NCI-H187 treated with DMSO at 0.1 percent for 48 hours (cell line): ENCODE measurements around the gene ELMO1.
"Not testable (repeated sequence)": the region's sequence is repeated elsewhere in the genome, so short reads cannot be mapped to it uniquely, and the experiment has no call there.

Experiments used
- DNase-seq: peaks from one replicate; lab custom pipeline; 2025; lab: John Stamatoyannopoulos, UW

The ELMO1 gene

GRCh38 chr7:37186753-37187152 lies 261.9 kb downstream of the ELMO1 start:
- no peak for DNase-seq

DNA sequence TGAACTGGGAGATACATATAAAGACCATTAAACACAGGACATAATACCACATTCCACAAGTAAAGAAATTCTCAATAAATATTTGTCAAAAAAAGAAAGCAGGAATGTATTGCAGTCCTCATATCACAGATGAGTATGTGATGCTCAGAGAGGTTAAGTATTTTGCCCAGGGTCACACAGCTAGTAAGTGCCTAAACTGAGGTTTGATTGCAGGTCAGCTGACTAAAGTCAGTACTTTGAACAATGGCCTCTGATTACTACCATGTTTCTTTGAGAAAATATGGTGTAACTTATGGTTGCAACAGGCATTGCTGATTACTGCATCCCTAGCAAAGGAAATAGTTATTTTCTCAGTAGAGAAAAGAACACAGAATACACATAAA lies 267.1 kb downstream of the ELMO1 start:
- DNase-seq, result no peak

- DNase-seq, result no peak
These were observed 267.7 kb downstream of the ELMO1 start for GRCh38 chr7:37180828-37181549.

- no peak for DNase-seq
These were observed 272.6 kb downstream of the ELMO1 start for GRCh38 chr7:37176079-37176478.

GRCh38 chr7:37174460-37174859 lies 274.2 kb downstream of the ELMO1 start:
- peak; percentile 38 for DNase-seq

GRCh38 chr7:37173670-37174069 lies 275.0 kb downstream of the ELMO1 start:
- DNase-seq, result no peak

- DNase-seq, result no peak
These were observed 286.6 kb downstream of the ELMO1 start for GRCh38 chr7:37162106-37162505.

DNA sequence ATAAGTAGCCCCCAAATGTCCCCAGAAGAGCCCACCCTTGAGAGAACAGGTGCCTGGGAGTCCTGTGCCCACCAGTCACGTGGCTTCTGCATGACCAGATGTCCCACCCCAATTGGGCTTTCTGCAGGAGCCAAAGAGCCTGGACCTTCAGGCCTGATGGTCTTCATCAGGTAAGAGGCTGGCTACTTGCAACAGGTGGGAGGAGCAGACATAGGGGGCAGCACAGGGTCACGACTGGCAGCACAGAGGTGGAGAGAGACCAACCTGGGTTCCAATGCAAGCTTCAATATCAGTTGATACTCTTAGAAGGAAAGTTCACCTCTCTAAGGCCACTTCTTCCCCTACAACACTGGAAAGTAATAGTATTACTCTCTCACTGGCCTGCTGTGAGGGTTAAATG lies 288.0 kb downstream of the ELMO1 start:
- DNase-seq, result no peak

DNA sequence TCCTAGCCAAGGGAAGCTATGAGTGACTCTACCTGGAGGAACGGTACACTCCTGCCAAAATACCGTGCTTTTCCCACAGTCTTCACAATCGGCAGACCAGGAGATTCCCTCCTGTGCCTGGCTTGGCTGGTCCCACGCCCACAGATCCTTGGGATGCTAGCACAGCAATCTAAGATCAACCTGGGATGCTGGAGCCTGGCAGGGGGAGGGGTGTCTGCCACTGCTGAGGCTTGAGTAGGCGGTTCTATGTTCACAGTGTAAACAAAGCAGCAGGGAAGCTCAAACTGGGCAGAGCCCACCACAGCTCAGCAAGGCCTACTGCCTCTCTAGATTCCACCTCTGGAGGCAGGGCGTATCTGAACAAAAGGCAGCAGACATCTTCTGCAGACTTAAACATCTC lies 295.3 kb downstream of the ELMO1 start:
- no peak for DNase-seq

DNA sequence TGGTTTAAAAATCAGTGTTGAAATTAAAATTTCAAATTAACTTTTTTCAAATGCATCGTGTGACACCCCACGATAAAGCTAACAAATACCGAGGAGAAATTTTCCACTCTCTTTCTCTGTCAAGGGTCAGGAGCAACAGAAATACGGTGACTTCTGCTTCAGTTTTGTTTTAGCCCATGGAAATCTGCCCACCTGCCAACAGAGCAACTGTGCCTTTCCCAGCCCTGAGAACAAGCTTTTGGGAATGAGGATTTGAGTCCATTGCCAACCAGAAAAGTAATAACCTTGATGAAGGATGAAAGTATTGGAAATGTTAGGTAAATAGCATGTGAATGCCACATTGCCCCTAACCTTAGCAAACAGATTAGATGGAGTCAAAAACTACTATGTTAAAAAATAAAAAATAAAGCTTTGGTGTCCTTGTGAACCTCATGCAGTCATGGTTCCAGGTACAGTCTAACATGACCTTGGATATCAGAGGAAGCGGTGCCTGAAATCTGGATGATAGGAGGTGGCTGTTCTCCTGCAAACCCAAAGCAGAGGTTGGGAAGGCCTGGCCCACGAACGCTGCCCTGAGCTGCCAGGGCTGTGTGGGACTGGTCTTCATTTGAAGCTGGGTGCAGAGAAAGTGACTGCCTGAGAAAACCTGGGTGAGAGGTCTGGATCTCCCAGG lies 296.8 kb downstream of the ELMO1 start:
- DNase-seq, result no peak

GRCh38 chr7:37150856-37151255 lies 297.8 kb downstream of the ELMO1 start:
- DNase-seq, result no peak

DNA sequence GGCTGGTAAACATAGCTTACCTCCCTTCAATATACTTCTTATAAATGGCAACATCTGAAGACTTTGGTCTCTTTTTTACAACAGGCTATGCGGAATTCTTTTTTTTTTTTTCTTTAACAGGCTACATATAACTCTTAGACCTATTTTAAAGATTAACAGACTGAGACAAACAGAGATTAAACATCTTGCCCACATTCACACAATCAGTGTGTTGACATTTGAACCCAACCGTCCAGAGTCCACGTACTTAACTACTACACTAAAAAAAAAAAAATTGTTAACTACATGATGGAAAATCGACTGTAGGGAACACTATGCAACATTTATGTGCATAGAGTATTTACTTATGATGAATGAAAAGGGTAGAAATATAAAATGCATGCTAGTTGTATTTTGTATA lies 298.5 kb downstream of the ELMO1 start:
- no peak for DNase-seq

DNA sequence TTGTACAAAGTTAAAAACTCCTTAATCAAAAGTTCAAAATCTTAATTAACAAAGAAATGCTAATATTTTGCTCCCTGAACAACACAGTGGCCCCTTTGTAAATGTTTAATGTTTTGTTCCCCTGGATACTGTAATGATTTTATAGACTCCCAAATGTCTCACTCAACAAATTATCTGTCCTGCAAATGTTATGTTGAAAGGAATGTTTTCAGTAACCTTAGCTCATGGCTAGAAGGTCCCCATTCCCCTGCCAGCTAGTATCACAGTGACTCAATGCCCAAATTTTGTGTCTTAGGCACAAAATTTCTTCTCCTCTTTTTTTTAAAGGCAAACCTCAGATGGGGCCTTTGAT lies 298.9 kb downstream of the ELMO1 start:
- no peak for DNase-seq

DNA sequence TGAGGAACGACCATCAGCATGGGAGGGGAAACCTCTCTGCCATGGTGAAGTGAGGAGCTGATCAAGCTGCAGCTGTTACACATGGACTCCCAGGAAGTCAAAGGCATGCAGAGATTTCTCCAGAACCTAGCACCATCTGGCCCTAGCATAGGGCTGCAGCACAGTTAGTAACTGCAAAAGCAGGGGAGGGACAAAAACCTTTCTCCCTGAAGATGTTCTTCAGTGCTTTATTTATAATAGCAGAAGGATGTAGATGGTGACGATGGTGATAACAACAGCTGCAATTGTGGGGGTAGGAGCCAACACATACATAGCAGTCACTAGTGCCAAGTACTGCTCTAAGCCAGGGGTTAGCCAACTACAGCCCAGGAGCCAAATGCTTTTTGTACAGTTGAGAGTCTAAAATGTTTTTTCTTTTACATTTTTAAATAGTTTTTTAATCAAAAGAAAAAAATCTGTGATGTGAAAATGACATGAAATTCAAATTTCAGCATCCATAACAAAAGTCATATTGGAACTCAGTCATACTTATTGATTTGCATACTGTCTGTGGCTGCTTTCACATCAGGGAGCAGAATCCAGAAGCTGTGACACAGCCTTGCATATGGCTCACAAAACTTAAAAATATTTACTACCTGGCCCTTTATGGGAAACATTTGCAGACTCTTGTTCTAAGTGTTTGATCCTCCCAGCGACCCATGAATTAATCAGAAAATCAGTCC lies 299.5 kb downstream of the ELMO1 start:
- DNase-seq, result no peak

DNA sequence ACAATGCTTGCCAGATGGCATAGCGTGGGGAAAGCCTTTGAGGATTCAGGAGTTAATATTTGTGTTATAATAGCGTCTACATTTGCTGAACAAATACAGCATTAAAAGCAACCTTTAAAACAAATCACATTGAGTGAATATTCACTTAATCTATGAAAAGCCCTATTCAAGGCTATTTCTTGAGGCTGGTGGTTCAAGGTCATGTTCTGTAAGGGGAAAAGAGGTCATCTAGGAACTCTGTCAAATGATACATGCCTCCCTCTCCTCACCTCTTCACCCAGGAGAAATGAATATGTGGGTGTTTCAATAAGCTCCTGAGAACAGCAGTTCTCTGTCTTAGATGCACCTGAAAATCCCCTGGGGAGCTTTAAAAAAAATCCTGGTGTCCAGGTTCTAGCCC lies 303.0 kb downstream of the ELMO1 start:
- DNase-seq, result no peak

GRCh38 chr7:37144423-37144822 lies 304.2 kb downstream of the ELMO1 start:
- DNase-seq, result no peak

- no peak for DNase-seq
These were observed 305.7 kb downstream of the ELMO1 start for GRCh38 chr7:37142958-37143357.

- no peak for DNase-seq
These were observed 306.9 kb downstream of the ELMO1 start for GRCh38 chr7:37141742-37142141.

GRCh38 chr7:37133902-37134301 lies 314.8 kb downstream of the ELMO1 start:
- not testable (repeated sequence) for DNase-seq

- no peak for DNase-seq
These were observed 316.8 kb downstream of the ELMO1 start for GRCh38 chr7:37131855-37132254.

DNA sequence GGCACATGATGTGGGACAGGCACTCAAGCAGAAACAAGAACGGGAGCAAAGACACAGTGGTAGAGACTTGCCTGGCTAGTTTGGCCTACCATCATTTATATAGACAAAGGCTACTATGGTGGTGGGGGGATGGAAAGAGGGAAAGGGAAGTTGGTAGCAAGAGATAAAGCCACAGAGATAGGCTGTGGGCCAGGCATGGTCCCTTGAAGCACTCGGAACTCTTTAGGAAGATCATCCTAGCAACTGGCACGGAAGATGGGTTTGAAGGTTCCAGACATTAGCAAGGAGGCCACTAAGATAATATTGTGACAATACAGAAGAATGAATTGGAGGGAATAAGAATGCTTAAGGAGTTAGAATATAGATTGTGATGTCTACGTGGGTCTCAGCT lies 319.6 kb downstream of the ELMO1 start:
- no peak for DNase-seq

GRCh38 chr7:37128327-37129034 lies 320.2 kb downstream of the ELMO1 start:
- DNase-seq, result no peak
